Kidney glomerular epithelial cell (primary cell): Measurements from ENCODE around the gene GSTT4.
"Not testable (repeated sequence)": the region's sequence is repeated elsewhere in the genome, so short reads cannot be mapped to it uniquely, and the experiment has no call there.

Experiments used
- DNase-seq: peaks from one replicate; lab custom pipeline; 2025; lab: John Stamatoyannopoulos, UW

The GSTT4 gene

DNA sequence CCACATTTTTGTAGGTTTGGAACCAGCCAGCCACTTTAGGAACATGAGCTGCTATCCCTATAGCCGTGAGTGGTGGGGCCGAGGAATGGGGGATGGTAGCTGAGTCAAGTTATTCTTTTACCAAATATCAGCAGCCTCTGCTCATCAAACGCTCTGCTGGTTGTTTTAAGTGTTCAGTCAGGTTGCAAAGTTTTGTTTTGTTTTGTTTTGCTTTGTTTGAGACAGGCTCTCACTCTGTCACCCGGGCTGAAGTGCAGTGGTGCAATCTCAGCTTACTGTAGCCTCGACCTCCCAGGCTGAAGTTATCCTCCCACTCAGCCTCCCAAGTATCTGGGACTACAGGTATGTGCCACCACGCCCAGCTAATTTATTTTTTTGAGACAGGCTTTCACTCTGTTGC is 20.2 kb upstream of the GSTT4 start:
- peak; percentile 25 for DNase-seq

DNA sequence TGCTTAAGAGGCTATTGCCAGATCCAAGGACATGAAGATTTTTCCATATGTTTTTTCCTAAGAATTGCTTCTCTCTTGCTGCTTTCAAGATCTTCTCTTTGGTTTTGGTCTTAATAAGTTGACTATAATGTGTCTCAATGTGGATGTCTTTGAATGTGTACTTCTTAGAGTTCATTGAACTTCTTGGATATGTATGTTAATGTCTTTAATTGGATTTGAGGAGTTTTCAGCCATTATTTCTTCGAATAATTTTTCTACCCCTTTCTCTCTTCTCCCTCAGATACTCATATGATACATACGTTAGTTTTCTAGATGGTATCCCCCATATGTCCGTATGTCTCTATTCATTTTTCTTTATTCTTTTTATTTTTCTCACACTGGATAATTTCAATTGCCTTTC is 19.1 kb upstream of the GSTT4 start:
- no peak for DNase-seq

DNA sequence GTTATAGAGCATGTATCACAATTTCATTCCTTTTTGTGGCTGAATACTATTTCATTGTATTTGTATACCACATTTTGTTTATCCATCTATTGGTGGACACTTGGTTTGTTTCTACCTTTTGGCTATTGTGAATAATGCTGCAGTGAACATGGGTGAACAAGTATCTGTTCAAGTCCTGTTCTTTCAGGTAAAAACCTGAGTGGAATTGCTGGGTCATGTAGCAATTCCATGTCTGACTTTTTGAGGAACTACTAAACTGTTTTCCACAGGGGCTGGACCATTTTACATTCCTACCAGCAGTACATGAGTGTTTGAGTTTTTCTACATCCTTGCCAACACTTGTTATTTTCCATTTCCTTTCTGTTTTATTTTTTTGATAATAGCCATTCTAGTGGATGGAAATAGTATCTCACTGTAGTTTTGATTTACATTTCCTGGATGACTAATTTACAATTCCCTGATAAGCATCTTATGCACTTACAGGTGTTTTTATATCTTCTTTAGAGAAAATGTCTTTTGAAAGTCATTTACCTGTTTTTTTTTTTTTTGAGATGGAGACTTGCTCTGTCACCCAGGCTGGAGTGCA is 18.0 kb upstream of the GSTT4 start:
- DNase-seq: no peak

DNA sequence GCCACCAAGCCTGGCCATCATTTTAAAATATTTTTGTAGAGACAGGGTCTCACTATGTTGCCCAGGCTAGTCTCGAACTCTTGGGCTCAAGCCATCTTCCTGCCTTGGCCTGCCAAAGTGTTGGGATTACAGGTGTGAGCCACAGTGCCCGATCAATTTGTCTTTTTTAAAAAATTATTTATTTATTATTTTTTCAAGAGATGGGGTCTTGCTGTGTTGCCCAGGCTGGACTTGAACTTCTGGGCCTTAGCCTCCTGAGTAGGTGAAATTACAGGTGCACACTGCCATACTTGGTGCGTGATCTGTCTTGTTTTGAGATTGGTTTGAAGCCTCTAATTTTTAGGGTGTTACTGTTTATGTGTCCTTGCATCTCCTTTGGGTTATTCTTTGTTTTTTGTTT is 16.1 kb upstream of the GSTT4 start:
- no peak for DNase-seq

DNA sequence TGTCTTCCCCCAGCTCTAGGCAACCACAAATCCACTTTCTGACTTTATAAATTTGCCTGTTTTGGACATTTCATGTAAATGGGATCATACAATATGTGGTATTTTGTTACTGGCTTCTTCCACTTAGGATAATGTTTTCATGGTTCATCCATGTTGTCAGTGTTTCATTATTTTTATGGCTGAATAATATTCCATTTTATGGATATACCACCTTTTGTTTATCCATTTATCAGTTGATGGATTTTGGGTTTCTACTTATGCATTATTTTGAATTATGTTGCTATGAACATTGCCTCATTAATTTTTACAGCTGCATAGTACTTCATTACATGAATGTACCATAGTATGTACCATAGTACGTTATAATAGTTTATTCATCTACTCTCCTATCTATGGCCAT is 10.9 kb upstream of the GSTT4 start:
- no peak for DNase-seq

DNA sequence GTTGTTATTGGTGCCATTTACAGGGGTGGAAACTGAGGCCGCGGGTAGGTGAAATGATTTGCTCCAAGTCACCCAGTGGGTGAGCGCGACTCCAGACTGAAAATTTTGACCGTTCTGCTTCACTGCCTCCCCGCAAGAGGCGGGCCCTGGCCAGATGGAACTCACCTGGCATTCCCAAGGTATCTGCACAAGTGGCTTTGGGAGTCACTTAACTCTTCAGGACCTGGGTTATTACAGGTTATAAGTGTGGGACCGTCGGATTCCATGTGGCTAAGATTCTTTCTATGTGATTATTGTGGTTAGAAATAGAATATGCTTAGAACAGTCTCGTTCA is 6.4 kb upstream of the GSTT4 start:
- DNase-seq: no peak

DNA sequence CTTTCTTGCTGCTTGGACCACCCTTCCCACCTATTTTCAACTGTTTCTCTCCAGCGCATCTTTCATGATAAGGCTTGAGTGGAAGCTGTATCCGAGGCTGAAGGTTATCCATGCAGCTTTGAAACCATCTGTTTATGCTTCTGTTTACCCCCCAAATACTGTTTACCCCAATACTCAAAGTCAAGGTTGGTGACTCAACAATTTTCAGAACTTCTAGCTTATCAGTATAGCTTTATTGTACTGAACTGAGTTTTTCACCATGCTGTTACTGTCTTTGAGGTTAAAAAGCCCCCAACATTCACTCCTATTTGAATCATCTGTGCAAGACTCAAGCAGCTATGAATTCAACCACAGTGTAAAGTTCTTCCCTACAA is 4.8 kb upstream of the GSTT4 start:
- no peak for DNase-seq

DNA sequence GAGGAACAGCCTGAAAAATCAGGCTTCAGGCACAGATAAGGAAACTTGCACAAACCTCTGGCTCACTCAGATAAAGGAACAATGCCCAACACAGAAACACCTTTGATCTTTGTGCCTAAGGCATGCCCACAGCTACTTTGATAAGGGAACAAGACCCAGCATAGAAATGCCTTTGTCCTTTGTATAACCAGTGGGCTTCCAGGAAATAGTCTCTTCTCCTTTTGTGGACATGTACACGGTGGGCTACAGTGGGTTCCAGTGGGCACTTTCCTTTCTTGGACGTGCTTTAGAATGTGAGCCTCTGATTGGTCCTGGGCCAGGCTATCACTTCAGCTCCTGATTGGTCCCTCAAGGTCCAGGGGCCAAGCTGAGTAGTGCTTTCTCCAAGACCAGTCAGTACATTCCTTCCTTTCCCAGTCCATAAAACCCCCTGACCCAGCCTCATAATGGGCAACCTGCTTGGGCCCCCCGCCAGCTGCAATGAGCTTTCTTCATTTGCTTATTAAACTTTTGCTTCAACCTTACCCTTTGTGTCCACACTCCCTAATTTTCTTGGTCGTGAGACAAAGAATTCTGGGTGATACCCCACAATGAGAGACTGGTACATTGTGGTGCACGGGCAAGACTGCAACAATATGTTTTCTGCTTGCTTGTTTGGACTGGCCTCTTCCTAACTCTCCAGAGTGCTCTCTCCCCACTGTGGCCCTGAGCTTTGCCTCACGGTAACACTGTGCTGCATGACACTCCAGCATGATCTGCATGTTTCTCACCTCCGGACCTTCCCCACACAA is 4.2 kb upstream of the GSTT4 start:
- DNase-seq: no peak

DNA sequence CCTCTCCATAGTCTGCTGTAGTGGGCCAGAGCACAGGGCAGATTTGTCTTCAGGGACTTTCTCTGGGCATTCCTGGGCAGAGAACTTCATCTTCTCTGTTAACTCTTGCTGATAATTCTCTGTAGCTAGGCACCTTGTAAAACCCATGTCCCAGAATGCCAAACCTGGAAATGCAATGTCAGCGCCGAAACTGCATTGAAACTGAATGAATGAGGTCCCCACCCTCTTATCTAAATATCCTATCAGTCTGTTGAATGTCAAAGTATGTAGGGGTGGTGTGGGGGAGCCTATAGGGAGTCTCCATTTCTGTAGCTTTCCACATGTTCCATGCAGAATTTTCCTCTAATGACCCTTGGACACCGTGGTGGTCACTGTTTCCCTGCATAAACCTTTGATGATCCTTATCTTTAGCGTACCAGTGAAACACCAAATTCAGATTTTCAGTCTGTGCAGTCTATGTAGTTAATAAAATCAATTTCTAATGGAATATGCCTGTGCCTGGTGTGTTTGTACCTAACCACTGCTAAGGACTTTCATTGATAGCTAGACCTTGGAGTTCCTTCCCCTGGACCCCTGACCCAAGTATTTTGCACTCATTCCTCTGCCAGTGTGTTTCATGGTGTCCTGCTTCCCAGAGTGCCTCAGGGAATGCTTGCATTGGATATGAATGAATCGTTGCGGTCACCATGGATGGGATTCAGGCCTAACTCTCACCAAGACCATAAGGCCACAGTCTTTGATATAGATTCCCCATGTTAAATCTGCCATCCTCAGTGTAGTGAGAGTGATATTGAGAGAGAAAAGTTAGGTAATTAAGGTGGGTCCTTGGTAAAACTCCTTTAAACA is 3.4 kb upstream of the GSTT4 start:
- DNase-seq: no peak

DNA sequence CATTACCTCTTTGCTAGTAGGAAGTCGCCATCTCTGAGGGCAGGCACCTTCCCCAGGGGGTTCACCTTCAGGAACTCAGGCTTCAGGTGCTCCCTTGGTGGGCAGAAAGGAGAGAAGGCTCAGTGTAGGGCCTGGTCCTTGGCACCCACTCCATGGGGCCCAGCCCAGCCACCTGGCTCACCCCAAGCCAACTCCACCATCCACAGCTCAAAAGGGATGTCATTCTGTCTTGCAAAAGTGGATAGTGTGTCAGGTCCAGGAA is 2.7 kb upstream of the GSTT4 start:
- no peak for DNase-seq

DNA sequence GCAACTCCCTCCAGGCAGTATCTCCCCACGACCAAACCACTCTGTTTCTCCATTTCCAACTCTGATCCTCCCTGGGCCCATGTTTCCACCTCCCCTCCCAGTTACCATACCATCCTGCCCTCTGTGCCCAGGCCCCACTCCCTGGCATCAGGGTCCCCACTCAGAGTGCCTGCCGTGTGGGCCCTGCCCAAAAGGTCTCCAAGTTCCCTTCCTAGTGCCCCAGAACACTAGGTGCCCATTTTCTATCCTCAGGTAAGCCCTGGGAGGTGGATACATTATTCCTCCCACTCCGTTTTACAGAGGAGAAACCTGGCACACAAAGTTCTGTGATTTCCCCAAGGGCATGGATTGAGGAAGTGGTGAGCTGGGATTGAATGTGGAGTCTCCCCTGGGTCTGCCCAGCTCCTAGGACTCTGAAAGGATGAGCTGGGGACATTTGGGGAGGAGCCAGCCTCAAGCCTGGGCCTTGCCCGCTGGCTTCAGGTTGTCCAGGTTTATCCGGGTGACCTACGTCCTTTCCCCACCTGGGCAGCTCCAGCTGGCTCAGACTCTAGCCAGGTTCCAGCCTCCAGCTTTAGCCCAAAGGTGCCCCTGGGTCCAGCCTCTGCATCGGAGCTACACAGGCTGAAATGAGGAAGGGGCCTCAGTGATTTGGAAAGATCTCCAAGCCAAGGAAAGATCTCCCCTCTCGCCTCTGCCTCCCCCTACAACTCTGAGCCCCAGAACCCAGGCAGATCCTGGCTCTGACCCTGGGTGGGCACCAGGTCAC is 2.2 kb upstream of the GSTT4 start:
- no peak for DNase-seq

DNA sequence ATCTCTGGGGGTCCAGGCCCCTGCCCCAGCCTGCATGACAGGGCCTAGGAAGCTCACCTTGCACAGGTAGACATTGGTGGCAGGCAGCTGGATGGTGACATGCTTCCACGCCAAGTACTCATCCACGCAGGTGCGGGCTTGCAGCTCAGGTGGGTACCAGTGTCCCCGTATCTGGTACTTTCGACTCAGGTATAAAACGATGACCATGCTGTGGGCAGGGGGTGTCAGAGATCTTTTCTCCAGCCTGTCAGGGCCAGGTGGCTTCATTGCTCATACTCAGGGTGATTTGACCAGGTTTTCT is 1.6 kb upstream of the GSTT4 start:
- no peak for DNase-seq

DNA sequence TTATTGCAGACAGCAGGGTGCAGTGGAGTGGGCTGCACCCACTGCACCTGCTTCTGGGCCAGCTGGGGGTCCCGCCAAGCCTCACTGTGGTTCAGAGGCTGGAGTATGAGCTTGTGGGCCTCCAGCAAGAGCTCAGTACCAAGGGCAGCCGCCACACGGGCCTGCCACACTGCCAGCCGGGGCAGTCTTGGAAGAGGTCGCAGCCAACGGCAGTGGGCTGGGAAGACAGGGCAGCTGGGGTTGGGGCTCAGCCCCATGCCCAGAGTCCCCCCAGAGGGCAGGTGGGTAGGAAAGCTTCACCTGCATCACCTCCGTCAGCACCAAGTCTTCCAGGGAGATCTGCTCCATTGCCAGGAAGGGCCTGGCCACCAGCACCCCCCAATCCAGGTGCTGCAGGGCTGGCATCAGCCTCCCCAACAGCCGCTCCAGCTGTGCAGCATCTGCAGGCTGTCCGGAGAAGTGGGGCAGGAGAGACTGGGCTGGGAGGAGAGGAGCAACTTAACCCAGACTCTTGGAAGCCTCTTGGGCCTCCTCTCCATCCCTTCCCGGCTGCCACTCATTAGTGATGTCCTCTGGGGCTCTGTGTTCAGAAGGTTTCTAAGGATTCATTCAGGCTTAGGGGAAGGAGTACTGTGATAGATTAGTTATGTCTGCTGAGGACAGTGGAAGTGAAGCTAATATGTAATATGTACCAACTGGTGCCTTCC is 1.1 kb upstream of the GSTT4 start:
- DNase-seq: no peak

DNA sequence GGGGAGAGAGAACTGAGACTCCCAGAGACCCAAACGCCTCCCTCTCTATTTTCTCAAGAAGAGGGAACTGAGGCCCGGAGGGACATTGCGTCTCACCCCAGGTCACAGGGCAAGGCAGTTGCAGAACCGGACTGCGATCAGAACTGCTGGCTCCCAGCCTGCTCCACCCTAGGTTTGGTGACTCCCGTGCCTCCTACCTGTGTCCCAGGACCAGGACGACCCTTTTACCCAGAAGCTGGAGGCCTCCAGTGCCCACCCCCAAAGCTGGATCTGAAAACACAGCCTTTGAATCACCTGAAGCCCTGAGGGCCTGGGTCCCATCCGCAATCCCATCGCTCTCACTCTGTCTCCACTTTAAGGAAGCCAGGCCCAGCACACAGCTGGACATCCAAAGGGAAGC is 1.4 kb downstream of the GSTT4 start:
- DNase-seq: no peak

DNA sequence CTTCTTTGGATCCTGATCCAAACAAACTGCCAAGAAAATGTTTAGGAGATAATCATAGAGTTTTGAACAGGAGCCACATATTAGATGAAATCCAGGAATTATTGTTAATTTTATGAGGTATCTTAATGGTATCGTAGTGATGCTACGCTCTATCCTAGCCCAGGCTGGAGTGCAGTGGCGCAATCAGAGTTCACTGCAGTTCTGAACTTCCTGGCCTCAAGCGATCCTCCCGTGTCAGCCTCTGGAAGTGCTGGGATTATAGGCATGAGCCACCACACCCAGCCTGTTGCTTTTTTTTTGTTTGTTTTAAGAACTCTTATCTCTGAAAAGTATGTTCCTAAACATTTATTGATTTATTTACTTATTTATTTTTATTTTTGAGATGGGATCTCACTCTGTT is 2.4 kb downstream of the GSTT4 start:
- no peak for DNase-seq

DNA sequence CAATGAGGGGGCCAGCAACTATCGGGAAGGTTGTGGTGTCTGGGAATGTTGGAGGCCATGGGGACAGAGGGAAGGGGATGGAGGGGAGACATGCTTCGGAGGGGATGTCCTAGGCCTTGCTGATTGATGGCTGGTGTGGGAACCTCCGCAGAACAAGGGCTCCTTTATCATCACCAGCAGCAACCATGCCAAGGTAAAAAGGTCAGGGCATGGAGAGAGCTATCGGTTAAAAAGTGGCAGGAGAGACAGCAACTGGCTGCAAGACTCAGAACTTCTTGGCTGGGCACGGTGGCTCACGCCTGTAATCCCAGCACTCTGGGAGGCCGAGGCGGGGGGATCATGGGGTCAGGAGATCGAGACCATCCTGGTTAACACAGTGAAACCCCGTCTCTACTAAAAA is 3.0 kb downstream of the GSTT4 start:
- DNase-seq: no peak

DNA sequence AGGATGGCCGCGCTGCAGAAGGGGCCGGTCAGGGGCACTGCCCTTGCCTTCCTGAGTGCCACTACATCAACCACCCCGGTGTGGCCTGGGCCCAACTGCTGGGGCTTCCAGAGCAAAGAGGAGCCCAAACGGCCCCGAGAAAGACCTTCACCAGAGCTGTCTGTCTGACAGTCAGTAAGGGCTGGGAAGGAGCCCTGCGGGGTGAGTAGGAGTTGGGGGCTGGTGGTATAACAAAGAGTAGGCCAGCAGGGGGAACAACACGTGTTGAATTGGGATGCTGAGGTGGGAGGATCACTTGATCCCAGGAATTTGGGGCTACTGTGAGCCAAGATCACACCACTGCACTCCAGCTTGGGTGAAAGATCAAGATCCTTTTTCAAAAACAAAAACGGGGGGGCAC is 3.9 kb downstream of the GSTT4 start:
- no peak for DNase-seq

DNA sequence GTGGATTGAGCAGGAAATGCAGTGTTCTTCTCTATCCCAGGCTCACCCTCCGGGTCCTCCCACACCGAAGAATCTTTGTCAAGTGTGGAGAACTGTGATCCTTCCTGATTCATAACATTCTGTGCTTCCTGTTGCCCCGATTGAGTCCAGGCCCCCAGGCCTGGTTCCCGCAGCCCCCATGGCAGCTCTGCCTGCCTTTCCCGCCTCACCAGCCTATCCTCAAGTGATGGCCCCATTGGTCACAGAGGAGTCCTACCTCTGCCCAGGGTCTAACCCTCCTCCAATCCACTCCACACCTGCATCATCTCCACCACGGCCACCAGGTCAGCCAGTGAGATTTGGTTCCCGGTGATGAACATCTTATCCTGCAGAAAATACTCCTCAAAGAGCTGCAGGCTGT is 5.5 kb downstream of the GSTT4 start:
- not testable (repeated sequence) for DNase-seq

DNA sequence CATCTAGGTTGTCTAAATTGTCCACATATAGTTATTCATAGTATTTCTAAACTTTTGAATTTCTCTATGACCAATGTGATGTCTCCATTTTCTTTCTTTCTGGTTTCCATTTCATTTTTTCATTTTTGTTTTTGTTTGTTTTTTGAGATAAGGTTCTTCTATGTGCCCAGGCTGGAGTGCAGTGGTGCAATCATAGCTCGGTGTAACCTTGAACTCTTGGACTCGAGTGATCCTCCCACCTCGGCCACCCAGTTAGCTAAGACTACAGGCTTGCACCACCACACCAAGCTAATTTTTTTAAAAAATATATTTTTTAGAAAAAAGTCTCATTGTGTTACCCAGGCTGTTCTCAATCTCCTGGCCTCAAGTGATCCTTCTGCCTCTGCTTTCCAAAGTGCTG is 8.2 kb downstream of the GSTT4 start:
- no peak for DNase-seq

DNA sequence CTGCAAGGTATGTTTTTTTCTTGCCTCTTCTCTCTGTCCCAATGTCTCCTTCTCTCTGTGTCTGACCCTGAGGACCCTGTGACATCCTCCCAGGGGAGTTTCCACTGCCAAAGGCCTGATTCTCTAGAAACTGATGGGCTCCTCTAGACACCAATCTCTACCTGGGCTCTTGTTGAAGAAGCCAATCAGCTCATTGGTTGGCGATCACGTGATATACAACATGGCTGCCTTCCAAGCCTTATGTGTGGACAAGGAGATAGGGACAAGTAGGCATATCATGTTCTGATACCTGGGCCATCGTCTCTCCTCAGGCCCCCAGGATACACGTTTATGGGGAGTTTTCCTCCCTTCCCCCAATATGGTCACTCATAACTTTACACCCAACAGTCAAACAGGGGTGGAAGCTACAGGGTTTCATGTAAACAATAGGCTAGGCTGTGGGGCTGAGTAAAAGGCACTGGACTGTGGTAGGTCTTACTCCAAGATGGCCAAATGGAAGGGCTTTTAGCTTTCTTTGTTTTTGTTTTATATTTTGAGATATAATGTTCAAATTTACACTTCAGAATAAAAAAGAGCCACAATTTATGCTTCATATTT is 11.6 kb downstream of the GSTT4 start:
- not testable (repeated sequence) for DNase-seq

DNA sequence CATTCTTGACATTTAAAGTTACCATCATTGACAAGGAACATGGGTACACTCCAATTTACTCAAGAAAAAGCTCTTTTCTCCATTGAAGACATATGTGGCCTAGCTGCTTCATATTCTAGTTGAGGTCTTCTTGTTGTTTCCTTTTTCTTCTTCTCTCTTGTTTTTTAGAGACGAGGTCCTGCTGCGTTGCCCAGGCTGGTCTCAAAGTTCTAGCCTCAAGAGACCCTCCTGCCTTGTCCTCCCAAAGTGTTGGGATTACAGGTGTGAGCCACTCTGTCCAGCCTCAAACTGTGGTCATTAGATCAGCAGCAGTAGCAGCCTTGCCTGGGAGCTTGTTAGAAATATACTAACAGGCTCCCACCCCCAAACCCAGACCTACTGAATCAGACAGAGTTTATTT is 12.2 kb downstream of the GSTT4 start:
- DNase-seq: not testable (repeated sequence)
